ENCODE data around the gene BTBD9. TPM values are rescaled to one million over a fixed set of nuclear protein-coding genes. Genes with fewer than 3 reads are reported as not detected.
"Not testable (repeated sequence)": the region's sequence is repeated elsewhere in the genome, so short reads cannot be mapped to it uniquely, and the experiment has no call there.

The BTBD9 gene
- total RNA-seq, 1 donor from 2014 or later: 24.1 TPM

- Histone ChIP-seq H3K4me1 (no peaks in the 10 kb centered on the region), H3K27ac (no peak overlapping the region), H3K27me3 (no peaks in the 10 kb centered on the region), H3K9me3 (no peaks in the 10 kb centered on the region), H3K4me3 (no peak overlapping the region), H3K36me3 (no peaks in the 10 kb centered on the region)
- DNase-seq (ENCODE audit: extremely low spot score in 2 of 2): no peak
- no peak for TF ChIP-seq CTCF (IDR thresholded peaks at IDR 0.05)
- no peak for TF ChIP-seq POLR2A (IDR thresholded peaks at IDR 0.05)
- TF ChIP-seq POLR2AphosphoS5 (IDR thresholded peaks at IDR 0.05; ENCODE audit: insufficient read depth in 1 of 2, low read depth in 1 of 2): no peak
- intact Hi-C loops (cut with DNase I): no loop called here
Measured at GRCh38 chr6:38631186-38631783, 8.4 kb downstream of the BTBD9 start.

- Histone ChIP-seq H3K27ac (no peak overlapping the region), H3K27me3 (no peaks in the 10 kb centered on the region), H3K9me3 (no peaks in the 10 kb centered on the region), H3K4me3 (no peak overlapping the region), H3K36me3 (no peaks in the 10 kb centered on the region), H3K4me1 (no peaks in the 10 kb centered on the region)
- DNase-seq (ENCODE audit: extremely low spot score in 2 of 2): no peak
- TF ChIP-seq CTCF (IDR thresholded peaks at IDR 0.05): no peak
- no peak for TF ChIP-seq POLR2A (IDR thresholded peaks at IDR 0.05)
- TF ChIP-seq POLR2AphosphoS5 (IDR thresholded peaks at IDR 0.05; ENCODE audit: insufficient read depth in 1 of 2, low read depth in 1 of 2): no peak
- intact Hi-C loops (cut with DNase I): no loop called here
Measured at GRCh38 chr6:38625217-38625616, 14.5 kb downstream of the BTBD9 start.

GRCh38 chr6:38619342-38619741 lies 20.4 kb downstream of the BTBD9 start:
- intact Hi-C loops (cut with DNase I); H3K4me3 ChIP-seq; H3K36me3 ChIP-seq: not testable (repeated sequence)

GRCh38 chr6:38618301-38618700 lies 21.4 kb downstream of the BTBD9 start:
- H3K4me3 ChIP-seq; H3K4me1 ChIP-seq; DNase-seq (ENCODE audit: extremely low spot score in 2 of 2); H3K27me3 ChIP-seq; H3K9me3 ChIP-seq; H3K36me3 ChIP-seq; intact Hi-C loops (cut with DNase I); H3K27ac ChIP-seq: not testable (repeated sequence)

More at GRCh38 chr6:38619342-38619741, 20.4 kb downstream of the BTBD9 start:
- not testable (repeated sequence) for H3K9me3 ChIP-seq; H3K4me1 ChIP-seq; DNase-seq (ENCODE audit: extremely low spot score in 2 of 2); H3K27me3 ChIP-seq; H3K27ac ChIP-seq

GRCh38 chr6:38617856-38618255 lies 21.9 kb downstream of the BTBD9 start:
- Histone ChIP-seq H3K36me3 (no peaks in the 10 kb centered on the region), H3K27ac (no peak overlapping the region), H3K4me3 (no peak overlapping the region), H3K9me3 (no peaks in the 10 kb centered on the region), H3K27me3 (no peaks in the 10 kb centered on the region), H3K4me1 (no peaks in the 10 kb centered on the region)
- TF ChIP-seq POLR2AphosphoS5 (IDR thresholded peaks at IDR 0.05; ENCODE audit: insufficient read depth in 1 of 2, low read depth in 1 of 2) (no peak), POLR2A (IDR thresholded peaks at IDR 0.05) (no peak), CTCF (IDR thresholded peaks at IDR 0.05) (no peak)
- no peak for DNase-seq (ENCODE audit: extremely low spot score in 2 of 2)
- intact Hi-C loops (cut with DNase I): no loop called here

GRCh38 chr6:38612143-38612965 lies 27.4 kb downstream of the BTBD9 start:
- Histone ChIP-seq H3K27ac (no peak overlapping the region), H3K27me3 (no peaks in the 10 kb centered on the region), H3K36me3 (no peaks in the 10 kb centered on the region), H3K4me3 (no peak overlapping the region), H3K4me1 (peaks cover 19% of the 10 kb centered on the region), H3K9me3 (no peaks in the 10 kb centered on the region)
- no peak for TF ChIP-seq CTCF (IDR thresholded peaks at IDR 0.05)
- no peak for DNase-seq (ENCODE audit: extremely low spot score in 2 of 2)
- intact Hi-C loops (cut with DNase I): no loop called here

Measured in vagina (tissue), 2 donors.